Esophagus muscularis mucosa (tissue), 4 donors: Measurements from ENCODE around the gene GMDS. TPM values are rescaled to one million over a fixed set of nuclear protein-coding genes. Genes with fewer than 3 reads are reported as not detected.

Source experiments
- DNase-seq: peaks from one replicate; pipeline ENCODE4 v3.0.0-alpha.2; 2017; ENCODE audit errors: extremely low spot score
- H3K27ac ChIP-seq, 4 donors: fragments of 200-600 bp; sonication (generic); replicated peaks in 1 of 4; 1 replicate in 3 of 4; 2 replicates in 1 of 4; pipeline ENCODE4 v1.5.1; 2016 to 2019; ENCODE audit warnings: mild to moderate bottlenecking in 1 of 4
- H3K27me3 ChIP-seq, 4 donors: fragments of 200-600 bp; sonication (generic); one replicate each; pipeline versions ENCODE4 v1.5.1 to v1.6.0; 2016 to 2019
- H3K36me3 ChIP-seq, 4 donors: fragments of 200-600 bp; sonication (generic); one replicate each; pipeline ENCODE4 v1.5.1; 2016 to 2019
- H3K4me1 ChIP-seq, 4 donors: fragments of 200-600 bp; sonication (generic); one replicate each; pipeline ENCODE4 v1.5.1; 2016 to 2019
- H3K4me3 ChIP-seq, 4 donors: fragments of 200-600 bp; sonication (generic); 1 replicate in 2 of 4; 2 replicates in 2 of 4; pipeline ENCODE4 v1.5.1; 2016 to 2019; ENCODE audit warnings: mild to moderate bottlenecking in 4 of 4, moderate library complexity in 1 of 4
- H3K9me3 ChIP-seq, 4 donors: fragments of 200-600 bp; sonication (generic); 1 replicate in 3 of 4; 2 replicates in 1 of 4; pipeline ENCODE4 v1.5.1; 2016 to 2019
- CTCF ChIP-seq, 3 experiments: fragments of 200-600 bp in 2 of 3; fragments of 450-650 bp in 1 of 3; sonication (generic) in 2 of 3; IDR thresholded peaks; one replicate each; pipeline ENCODE4 v1.5.1; 2017 to 2019; ENCODE audit warnings: antibody characterized with exemption in 3 of 3, mild to moderate bottlenecking in 2 of 3, moderate library complexity in 1 of 3
- EP300 ChIP-seq: sonication (generic); formaldehyde crosslinking; IDR thresholded peaks from one replicate; pipeline ENCODE4 v1.6.1; 2017; ENCODE audit warnings: antibody characterized with exemption
- POLR2A ChIP-seq: fragments of 450-650 bp; IDR thresholded peaks from one replicate; pipeline ENCODE4 v1.6.1; 2017; ENCODE audit warnings: antibody characterized with exemption, moderate library complexity, mild to moderate bottlenecking, low read depth
- POLR2AphosphoS5 ChIP-seq, 2 donors: sonication (generic); formaldehyde crosslinking; IDR thresholded peaks; one replicate each; pipeline ENCODE4 v1.6.1; 2017; ENCODE audit warnings: antibody characterized with exemption in 2 of 2
- WGBS: methylation state at CpG from one replicate; pipeline ENCODE4 v1.1.5; 2018; 5-methylcytosine and 5-hydroxymethylcytosine counted together
- intact Hi-C: fragments of 100-400 bp; cut with DNase I; formaldehyde crosslinking; loops from one replicate; pipeline ENCODE4 v1.15.1; 2023
- total RNA-seq, 4 donors: library from RNA; depleted of rRNA; stranded (reverse); fragments of >200 nt; gene quantifications; one replicate each; pipeline versions ENCODE4 v1.1.0 to v1.2.1, GENCODE V29; 2016

GMDS gene
- total RNA-seq, 4 donors from 2014 or later = 3.6 to 14.1 (median 6.0) TPM

DNA sequence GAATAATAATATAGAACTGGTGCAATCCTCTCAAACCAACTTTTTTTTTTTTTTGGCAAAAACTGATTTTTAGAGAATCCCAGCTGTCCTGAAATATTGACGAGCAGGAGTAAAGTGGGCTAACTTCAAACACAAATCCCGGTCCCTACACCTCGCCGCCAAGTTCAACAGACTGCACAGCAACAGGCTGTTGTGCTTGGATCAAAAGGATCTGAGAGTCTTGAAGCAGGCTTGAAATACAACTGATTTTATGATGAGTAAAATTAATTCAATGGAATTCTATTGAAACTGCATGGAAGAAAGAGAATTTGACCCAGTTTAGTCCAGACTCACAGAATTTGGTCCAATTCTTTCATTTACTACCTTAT is 463.6 kb downstream of the GMDS start:
- TF ChIP-seq EP300 = no peak
- TF ChIP-seq POLR2AphosphoS5 (IDR thresholded peaks at IDR 0.05) = no peak
- no peak for TF ChIP-seq CTCF (IDR thresholded peaks at IDR 0.05)
- TF ChIP-seq POLR2A = no peak
- Histone ChIP-seq H3K27ac (no peak overlapping the region), H3K4me1 (peaks cover 0 to 8% (median 1%) of the 10 kb centered on the region in 4 donors), H3K4me3 (no peak overlapping the region), H3K36me3 (no peaks in the 10 kb centered on the region), H3K9me3 (no peaks in the 10 kb centered on the region), H3K27me3 (no peaks in the 10 kb centered on the region)
- 100% methylated on average over 4 of the region's 4 CpGs for WGBS
- DNase-seq = no peak
- intact Hi-C loops = no loop called here

DNA sequence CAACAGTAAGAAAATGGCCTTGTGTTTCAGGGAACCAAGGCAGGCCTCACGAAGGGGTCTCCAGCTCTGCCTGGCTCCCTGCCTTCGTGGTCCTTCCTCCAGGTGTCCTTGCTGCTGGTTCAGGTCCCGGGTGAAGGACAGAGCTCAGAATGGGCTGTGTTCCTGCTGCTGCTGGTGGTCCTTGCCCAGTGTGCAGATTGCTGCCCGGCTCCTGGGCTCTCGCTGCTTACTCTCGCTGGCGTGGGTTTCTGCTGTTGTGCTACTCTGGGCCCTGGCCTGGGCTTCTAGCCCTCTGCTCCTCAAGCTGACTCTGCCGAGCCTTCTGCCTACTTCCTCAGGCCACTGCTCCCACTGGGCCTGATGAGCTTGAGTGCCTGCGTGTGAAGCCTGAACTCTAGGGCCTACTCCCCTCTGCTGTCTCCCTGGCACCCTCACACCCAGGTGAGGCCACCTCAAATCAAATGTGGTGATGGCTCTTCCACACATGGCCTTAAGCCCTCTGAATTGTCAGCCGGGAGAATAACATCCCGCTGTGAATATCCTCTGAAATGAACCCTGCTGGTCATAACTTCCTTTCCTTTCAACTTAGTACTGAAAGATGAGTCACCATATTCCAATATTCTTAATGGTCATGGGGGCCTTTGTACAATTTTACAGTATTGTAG is 464.1 kb downstream of the GMDS start:
- no peaks in the 10 kb centered on the region for H3K27me3 ChIP-seq
- intact Hi-C loops = no loop called here
- H3K9me3 ChIP-seq = no peaks in the 10 kb centered on the region
- H3K36me3 ChIP-seq = no peaks in the 10 kb centered on the region
- 90% methylated on average over 11 of the region's 11 CpGs for WGBS
- no peak for DNase-seq
- TF ChIP-seq EP300 (no peak), POLR2A (no peak), CTCF (IDR thresholded peaks at IDR 0.05) (no peak), POLR2AphosphoS5 (IDR thresholded peaks at IDR 0.05) (no peak)
- H3K4me1 ChIP-seq = peaks cover 0 to 8% (median 1%) of the 10 kb centered on the region in 4 donors
- H3K4me3 ChIP-seq = no peak overlapping the region
- no peak overlapping the region for H3K27ac ChIP-seq

DNA sequence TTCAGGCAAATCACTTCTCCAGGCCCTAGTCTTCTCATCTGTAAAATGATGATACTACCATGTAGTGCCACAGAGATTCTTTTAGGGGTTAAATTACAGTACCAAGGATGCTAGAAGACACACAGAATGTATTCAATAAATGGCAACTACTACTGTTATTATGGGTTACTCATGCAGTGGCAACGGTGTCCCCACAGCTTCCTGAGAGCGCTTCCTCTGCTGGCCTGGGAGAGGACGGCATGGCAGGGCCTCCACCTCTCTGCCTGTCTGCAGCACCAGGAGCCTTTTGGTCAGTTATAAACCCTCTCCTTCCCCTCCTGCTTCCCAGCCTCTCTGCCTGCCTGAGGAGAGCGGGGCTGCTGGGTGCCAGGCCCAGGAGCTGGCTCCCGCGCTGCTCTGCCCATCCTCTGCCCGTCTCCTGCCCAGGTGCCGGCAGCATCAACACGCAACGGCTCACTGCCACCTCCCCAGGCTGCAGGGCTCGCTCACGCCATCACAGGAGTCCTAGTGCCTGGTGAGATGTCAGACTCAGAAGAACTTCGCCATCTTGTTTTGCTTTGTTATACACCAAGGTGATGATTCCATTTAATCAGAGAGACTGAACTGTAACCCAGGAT is 465.0 kb downstream of the GMDS start:
- DNase-seq = no peak
- Histone ChIP-seq H3K27ac (no peak overlapping the region), H3K36me3 (no peaks in the 10 kb centered on the region), H3K27me3 (no peaks in the 10 kb centered on the region), H3K4me3 (no peak overlapping the region), H3K9me3 (no peaks in the 10 kb centered on the region), H3K4me1 (peaks cover 0 to 8% (median 1%) of the 10 kb centered on the region in 4 donors)
- TF ChIP-seq POLR2A (no peak), CTCF (IDR thresholded peaks at IDR 0.05) (no peak), POLR2AphosphoS5 (IDR thresholded peaks at IDR 0.05) (no peak), EP300 (no peak)
- WGBS = 82% methylated on average over 13 of the region's 13 CpGs
- intact Hi-C loops = no loop called here

- Histone ChIP-seq H3K9me3 (no peaks in the 10 kb centered on the region), H3K27me3 (no peaks in the 10 kb centered on the region), H3K4me1 (peaks cover 0 to 8% (median 1%) of the 10 kb centered on the region in 4 donors), H3K27ac (no peak overlapping the region), H3K4me3 (no peak overlapping the region), H3K36me3 (no peaks in the 10 kb centered on the region)
- 83% methylated on average over 8 of the region's 10 CpGs for WGBS
- TF ChIP-seq POLR2A (no peak), CTCF (IDR thresholded peaks at IDR 0.05) (no peak), POLR2AphosphoS5 (IDR thresholded peaks at IDR 0.05) (no peak), EP300 (no peak)
- intact Hi-C loops = no loop called here
- no peak for DNase-seq
These were observed 466.6 kb downstream of the GMDS start for GRCh38 chr6:1778686-1779235.
